ENCODE data around the gene BCKDHB.

- no peak for TF ChIP-seq CHD2 (IDR thresholded peaks at IDR 0.05; ENCODE audit: low read length, partially characterized antibody)
- no peak for TF ChIP-seq CTCF (IDR thresholded peaks at IDR 0.05)
- no peak for TF ChIP-seq MAX (IDR thresholded peaks at IDR 0.05)
- no peak for TF ChIP-seq EP300 (IDR thresholded peaks at IDR 0.05)
- no peak for TF ChIP-seq ESRRA (IDR thresholded peaks at IDR 0.05; ENCODE audit: borderline replicate concordance, low read length)
- TF ChIP-seq REST (IDR thresholded peaks at IDR 0.05) = no peak
- no peak for TF ChIP-seq POLR2A (IDR thresholded peaks at IDR 0.05; ENCODE audit: low read length)
These were observed 219.3 kb downstream of the BCKDHB start for GRCh38 chr6:80325742-80326141.

Measured in A549 (cell line).